ENCODE results near the gene TBPL1.

- no peak for TF ChIP-seq POLR2A (IDR thresholded peaks at IDR 0.05; ENCODE audit: low read depth, low read length)
- TF ChIP-seq SPI1 (IDR thresholded peaks at IDR 0.05; ENCODE audit: low read depth, low read length), result no peak
- no peak for TF ChIP-seq POLR2AphosphoS5 (IDR thresholded peaks at IDR 0.05; ENCODE audit: low read depth, low read length)
- no peak for TF ChIP-seq TAF1 (IDR thresholded peaks at IDR 0.05; ENCODE audit: low read depth, low read length)
These were observed 3.5 kb downstream of the TBPL1 start for GRCh38 chr6:133956416-133957049.

Measured in GM12891 (cell line).